Neural cell (in vitro differentiated cells): ENCODE results near the gene HLA-E.
"Not testable (repeated sequence)": the region's sequence is repeated elsewhere in the genome, so short reads cannot be mapped to it uniquely, and the experiment has no call there.

Experiments
- CTCF ChIP-seq: fragments of 450-650 bp; IDR thresholded peaks from 2 replicates; pipeline ENCODE4 v1.5.1; 2014; ENCODE audit warnings: antibody characterized with exemption, mild to moderate bottlenecking, moderate library complexity; ENCODE audit not compliant: poor library complexity, severe bottlenecking
- EZH2 ChIP-seq: fragments of 200-600, 300-800 bp; shearing (Covaris generic), sonication (generic); IDR thresholded peaks from 2 replicates; pipeline ENCODE4 v1.6.1; 2014; ENCODE audit warnings: antibody characterized with exemption, low read length, borderline replicate concordance, mild to moderate bottlenecking; ENCODE audit not compliant: insufficient read depth, poor library complexity, severe bottlenecking
- MXI1 ChIP-seq: fragments of 450-650 bp; conservative IDR thresholded peaks from 2 replicates; pipeline ENCODE4 v1.6.1; 2014; ENCODE audit warnings: antibody characterized with exemption, mild to moderate bottlenecking; ENCODE audit not compliant: poor library complexity, severe bottlenecking
- RAD21 ChIP-seq: fragments of 450-650 bp; conservative IDR thresholded peaks from 2 replicates; pipeline ENCODE4 v1.6.1; 2014; ENCODE audit warnings: antibody characterized with exemption, mild to moderate bottlenecking, moderate library complexity
- SMC3 ChIP-seq: fragments of 450-650 bp; conservative IDR thresholded peaks from 2 replicates; pipeline ENCODE4 v1.6.1; 2014; ENCODE audit warnings: antibody characterized with exemption, mild to moderate bottlenecking, moderate library complexity; ENCODE audit not compliant: poor library complexity
- TAF1 ChIP-seq: IDR thresholded peaks from 2 replicates; pipeline ENCODE4 v1.6.1; 2012; ENCODE audit warnings: low read depth

GRCh38 chr6:30495060-30495459 is 5.8 kb downstream of the HLA-E start:
- not testable (repeated sequence) for TF ChIP-seq EZH2, SMC3, CTCF, RAD21, TAF1, MXI1
